Activated naive CD4-positive, alpha-beta T cell treated with anti-CD3 and anti-CD28 coated beads, Interleukin-2, amount 50 U/mL, for 72 hours (primary cell): ENCODE data around the gene TAB2. TPM values are rescaled to one million over a fixed set of nuclear protein-coding genes. Genes with fewer than 3 reads are reported as not detected.
"Not testable (repeated sequence)": the region's sequence is repeated elsewhere in the genome, so short reads cannot be mapped to it uniquely, and the experiment has no call there.

ENCODE experiments used
- ATAC-seq, 2 donors: fragments of 150-1000 bp; cut with Tn5 transposase; 2 replicates each; pipeline ENCODE4 v1.10.0; 2021; ENCODE audit warnings: mild to moderate bottlenecking in 2 of 2, moderate library complexity in 2 of 2
- DNase-seq, 2 donors: peaks; one replicate each; pipeline ENCODE4 v3.0.0; 2021 to 2022; ENCODE audit warnings: low spot score in 2 of 2
- H3K27ac Mint-ChIP-seq, 2 donors: one replicate each; pipeline ENCODE4 v1.8.0; 2022; ENCODE audit warnings: mild to moderate bottlenecking in 2 of 2, mixed read lengths in 2 of 2
- H3K36me3 Mint-ChIP-seq, 2 donors: one replicate each; pipeline ENCODE4 v1.8.0; 2022; ENCODE audit warnings: mixed read lengths in 2 of 2
- H3K9me3 Mint-ChIP-seq, 2 donors: one replicate each; pipeline ENCODE4 v1.8.0; 2022; ENCODE audit warnings: mixed read lengths in 2 of 2
- total RNA-seq, 2 donors: library from RNA; stranded (reverse); gene quantifications; one replicate each; pipeline ENCODE4 v1.2.3, GENCODE V29; 2022

The TAB2 gene
- total RNA-seq, 2 donors from 2014 or later, result 88.0 to 98.2 TPM

DNA sequence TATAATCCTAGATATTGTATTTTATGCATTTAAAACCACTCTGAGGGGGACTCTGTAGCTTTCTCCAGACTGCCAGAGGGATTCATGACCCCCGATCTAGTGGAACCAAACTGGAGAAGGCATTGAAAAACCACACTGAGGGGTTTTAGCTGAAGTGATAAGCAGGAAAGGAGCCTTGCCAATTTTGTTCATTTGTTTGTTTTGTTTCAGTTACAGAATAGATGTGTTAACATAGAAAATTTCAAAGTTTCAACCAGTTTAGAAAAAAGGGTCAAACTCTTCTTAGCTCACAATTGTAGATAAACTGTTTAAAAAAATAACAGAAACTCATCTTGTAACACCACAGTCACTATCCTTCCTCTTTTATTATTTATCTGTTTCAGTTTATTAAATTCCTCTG is 19.8 kb downstream of the TAB2 start:
- DNase-seq (no peak), ATAC-seq (no peak)
- Mint-ChIP-seq H3K9me3 (peaks cover 0 to 8% of the 10 kb centered on the region in 2 donors), H3K36me3 (peaks cover 15 to 44% of the 10 kb centered on the region in 2 donors), H3K27ac (peak overlapping the region; percentile 46 to 100)

GRCh38 chr6:149340200-149340599 is 22.7 kb downstream of the TAB2 start:
- Mint-ChIP-seq H3K27ac (no peak overlapping the region), H3K36me3 (peaks cover 18 to 44% of the 10 kb centered on the region in 2 donors), H3K9me3 (peaks cover 0 to 8% of the 10 kb centered on the region in 2 donors)
- ATAC-seq (no peak), DNase-seq (no peak)

GRCh38 chr6:149342525-149342924 is 25.0 kb downstream of the TAB2 start:
- Mint-ChIP-seq H3K9me3 (peaks cover 0 to 8% of the 10 kb centered on the region in 2 donors), H3K36me3 (peaks cover 15 to 45% of the 10 kb centered on the region in 2 donors), H3K27ac (peak overlapping the region; percentile 12 to 82)
- ATAC-seq, result peak; percentile 33 to 51
- no peak for DNase-seq

GRCh38 chr6:149343501-149343900 is 26.0 kb downstream of the TAB2 start:
- ATAC-seq, result no peak
- Mint-ChIP-seq H3K9me3 (peaks cover 0 to 8% of the 10 kb centered on the region in 2 donors), H3K27ac (no peak overlapping the region), H3K36me3 (peaks cover 16 to 42% of the 10 kb centered on the region in 2 donors)
- no peak for DNase-seq

DNA sequence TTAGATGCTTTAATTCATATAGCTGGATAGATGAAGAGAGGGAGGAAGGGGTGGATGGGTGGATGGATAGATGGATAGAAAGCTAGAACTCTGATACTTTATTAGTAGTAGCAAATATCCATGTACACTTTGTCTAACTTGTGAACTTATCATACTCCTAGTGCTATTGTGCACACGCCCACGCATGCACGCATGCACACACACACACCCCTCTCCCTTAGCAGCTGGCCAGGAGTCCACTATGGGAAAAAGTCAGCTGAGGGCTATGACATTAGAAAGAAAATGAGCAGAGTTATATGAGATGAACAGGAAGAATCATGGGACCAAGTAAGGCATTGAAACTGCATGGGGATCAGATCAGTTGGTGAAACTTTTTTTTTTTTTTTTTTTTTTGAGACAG is 28.6 kb downstream of the TAB2 start:
- Mint-ChIP-seq H3K36me3 (peaks cover 16 to 46% of the 10 kb centered on the region in 2 donors), H3K27ac (peak overlapping the region in 1 of 2 donors; percentile 12), H3K9me3 (peaks cover 0 to 5% of the 10 kb centered on the region in 2 donors)
- no peak for DNase-seq
- peak in 1 of 2 donors; percentile 11 for ATAC-seq

- ATAC-seq, result no peak
- no peak for DNase-seq
- peaks cover 0 to 5% of the 10 kb centered on the region in 2 donors for H3K9me3 Mint-ChIP-seq
- no peak overlapping the region for H3K27ac Mint-ChIP-seq
- peaks cover 16 to 40% of the 10 kb centered on the region in 2 donors for H3K36me3 Mint-ChIP-seq
Measured at GRCh38 chr6:149347067-149347466, 29.6 kb downstream of the TAB2 start.

DNA sequence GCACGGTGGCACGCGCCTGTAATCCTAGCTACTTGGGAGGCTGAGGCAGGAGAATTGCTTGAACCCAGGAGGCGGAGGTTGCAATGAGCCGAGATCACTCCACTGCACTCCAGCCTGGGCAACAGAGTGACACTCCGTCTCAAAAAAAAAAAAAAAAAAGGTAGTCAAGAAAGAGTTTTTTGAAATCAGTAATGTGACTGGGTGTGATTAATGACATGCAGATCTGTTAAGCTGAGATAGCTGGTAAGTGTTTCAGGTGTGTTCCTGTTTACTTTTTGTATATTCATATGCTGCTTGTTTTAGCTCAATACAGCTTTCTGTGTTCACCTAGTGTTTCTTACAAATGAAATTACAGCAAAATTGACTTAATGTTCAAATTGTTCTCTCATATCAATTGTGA is 31.8 kb downstream of the TAB2 start:
- not testable (repeated sequence) for DNase-seq, ATAC-seq, H3K27ac Mint-ChIP-seq, H3K9me3 Mint-ChIP-seq
- H3K36me3 Mint-ChIP-seq, result peaks cover 11 to 44% of the 10 kb centered on the region in 2 donors

DNA sequence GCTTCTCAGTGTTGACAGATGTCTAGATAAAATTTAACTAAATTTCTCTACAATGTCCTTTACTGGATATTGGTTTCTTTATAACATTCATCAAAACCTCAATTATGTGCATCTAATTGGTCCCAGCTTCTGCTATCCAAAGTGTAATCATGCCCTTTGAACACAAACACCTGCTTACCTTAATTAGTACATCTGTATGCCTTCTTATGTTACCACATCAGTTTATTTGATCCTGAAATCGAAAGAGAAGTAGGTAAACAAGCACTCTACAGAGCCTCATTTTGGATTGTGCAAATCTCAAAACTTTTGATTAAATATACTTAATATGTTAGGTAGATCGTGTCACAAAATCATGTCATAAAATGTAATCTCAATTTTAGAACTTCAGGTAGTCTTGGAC is 36.5 kb downstream of the TAB2 start:
- H3K36me3 Mint-ChIP-seq, result peaks cover 0 to 23% of the 10 kb centered on the region in 2 donors
- ATAC-seq, result no peak

DNA sequence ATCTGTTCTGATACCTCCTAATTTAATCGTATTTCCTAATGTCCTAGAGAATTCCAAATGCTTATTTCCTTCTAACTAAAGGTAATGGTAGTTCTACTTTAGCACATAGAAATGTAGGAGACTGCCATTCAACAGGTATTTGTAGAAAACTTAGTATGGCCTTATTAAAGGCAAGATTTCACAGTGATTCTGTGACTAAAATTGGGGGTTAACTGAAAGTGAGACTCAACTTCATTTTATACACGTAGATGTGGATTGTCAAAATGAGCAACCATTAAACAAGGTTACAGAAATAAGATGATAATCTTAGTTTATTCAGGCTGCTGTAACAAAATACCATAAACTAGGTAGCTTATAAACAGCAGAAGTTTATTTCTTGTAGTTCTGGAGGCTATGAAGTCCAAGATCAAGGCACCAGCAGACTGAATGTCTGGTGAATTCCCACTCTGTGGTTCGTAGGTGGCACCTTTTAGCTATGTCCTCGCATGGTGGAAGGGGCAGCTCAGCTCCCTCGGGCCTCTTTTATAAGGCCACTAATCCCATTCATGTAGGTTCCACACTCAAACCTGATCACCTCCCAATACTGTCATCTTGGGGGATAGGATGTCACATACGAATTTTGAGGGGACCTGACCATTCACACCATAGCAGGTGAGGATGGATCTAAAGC is 38.7 kb downstream of the TAB2 start:
- H3K36me3 Mint-ChIP-seq, result peaks cover 12 to 37% of the 10 kb centered on the region in 2 donors
- no peak for ATAC-seq

More for the DNA sequence above, 36.5 kb downstream of the TAB2 start:
- Mint-ChIP-seq H3K9me3 (no peaks in the 10 kb centered on the region), H3K27ac (no peak overlapping the region)
- no peak for DNase-seq

DNA sequence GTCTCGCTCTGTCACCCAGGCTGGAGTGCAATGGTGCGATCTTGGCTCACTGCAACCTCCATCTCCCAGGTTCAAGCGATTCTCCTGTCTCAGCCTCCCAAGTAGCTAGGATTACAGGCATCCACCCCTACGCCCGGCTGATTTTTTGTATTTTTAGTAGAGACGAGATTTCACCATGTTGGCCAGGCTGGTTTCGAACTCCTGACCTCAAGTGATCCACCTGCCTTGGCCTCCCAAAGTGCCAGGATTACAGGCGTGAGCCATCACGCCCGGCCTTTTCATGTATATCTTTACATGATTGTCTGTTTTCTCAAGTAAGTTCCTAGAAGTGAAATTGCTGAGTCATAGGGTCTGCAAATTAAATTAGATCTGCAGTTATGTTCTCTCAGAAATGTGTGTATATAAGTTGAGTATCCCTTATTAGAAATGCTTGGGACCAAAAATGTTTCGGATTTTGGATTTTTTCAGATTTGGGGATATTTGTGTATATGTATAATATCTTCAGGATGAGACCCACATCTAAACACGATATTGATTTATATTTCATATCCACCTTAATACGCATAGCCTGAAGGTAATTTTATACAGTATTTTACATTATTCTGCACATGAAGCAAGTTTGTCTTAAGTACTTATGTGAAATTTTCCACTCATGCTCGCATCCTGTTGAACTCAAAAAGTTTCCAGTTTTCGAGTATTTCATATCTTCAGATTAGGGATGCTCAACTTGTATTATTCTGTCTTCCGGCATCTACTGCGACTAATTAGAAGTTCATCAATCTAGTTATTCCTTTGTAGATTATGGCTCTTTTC is 40.4 kb downstream of the TAB2 start:
- peak overlapping the region; percentile 63 to 82 for H3K27ac Mint-ChIP-seq
- peaks cover 7 to 9% of the 10 kb centered on the region in 2 donors for H3K9me3 Mint-ChIP-seq
- ATAC-seq (no peak), DNase-seq (no peak)
- H3K36me3 Mint-ChIP-seq, result peaks cover 20 to 43% of the 10 kb centered on the region in 2 donors

More for the DNA sequence above, 38.7 kb downstream of the TAB2 start:
- Mint-ChIP-seq H3K27ac (peak overlapping the region in 1 of 2 donors; percentile 16), H3K9me3 (peaks cover 0 to 4% of the 10 kb centered on the region in 2 donors)
- DNase-seq, result no peak

- Mint-ChIP-seq H3K36me3 (peaks cover 26 to 45% of the 10 kb centered on the region in 2 donors), H3K9me3 (peaks cover 7 to 9% of the 10 kb centered on the region in 2 donors), H3K27ac (peak overlapping the region; percentile 79 to 82)
- ATAC-seq (no peak), DNase-seq (no peak)
Measured at GRCh38 chr6:149359440-149359839, 41.9 kb downstream of the TAB2 start.

- H3K27ac Mint-ChIP-seq, result peak overlapping the region; percentile 22 to 43
- DNase-seq, result no peak
- ATAC-seq, result no peak
- H3K9me3 Mint-ChIP-seq, result peaks cover 7 to 9% of the 10 kb centered on the region in 2 donors
- H3K36me3 Mint-ChIP-seq, result peaks cover 26 to 45% of the 10 kb centered on the region in 2 donors
Measured at GRCh38 chr6:149360536-149360935, 43.0 kb downstream of the TAB2 start.

DNA sequence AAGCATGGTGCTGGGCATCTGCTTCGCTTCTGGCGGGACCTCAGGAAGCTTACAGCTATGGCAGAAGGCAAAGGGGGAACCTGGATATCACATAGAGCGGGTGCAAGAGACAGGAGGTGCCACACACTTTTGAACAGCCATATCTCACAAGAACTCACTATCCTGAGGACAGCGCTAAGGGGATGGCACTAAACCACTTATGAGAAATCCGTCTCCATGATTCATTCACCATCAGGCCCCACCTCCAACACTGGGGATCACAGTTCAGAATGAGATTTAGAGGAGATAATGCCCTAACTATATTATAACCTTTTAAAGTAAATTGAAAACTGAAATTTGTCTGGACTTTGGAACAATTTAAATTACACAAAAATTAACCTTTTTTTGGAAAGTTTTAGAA is 44.8 kb downstream of the TAB2 start:
- H3K27ac Mint-ChIP-seq, result peak overlapping the region; percentile 43 to 70
- ATAC-seq (peak; percentile 46 to 81), DNase-seq (no peak)
- peaks cover 26 to 45% of the 10 kb centered on the region in 2 donors for H3K36me3 Mint-ChIP-seq
- H3K9me3 Mint-ChIP-seq, result peaks cover 7 to 9% of the 10 kb centered on the region in 2 donors

- ATAC-seq (peak; percentile 24 to 57), DNase-seq (no peak)
- Mint-ChIP-seq H3K9me3 (peaks cover 7 to 9% of the 10 kb centered on the region in 2 donors), H3K27ac (peak overlapping the region; percentile 43 to 75), H3K36me3 (peaks cover 26 to 45% of the 10 kb centered on the region in 2 donors)
Measured at GRCh38 chr6:149363154-149363553, 45.6 kb downstream of the TAB2 start.

- peak overlapping the region; percentile 3 to 73 for H3K27ac Mint-ChIP-seq
- DNase-seq, result no peak
- H3K9me3 Mint-ChIP-seq, result peaks cover 7 to 9% of the 10 kb centered on the region in 2 donors
- peaks cover 26 to 37% of the 10 kb centered on the region in 2 donors for H3K36me3 Mint-ChIP-seq
- ATAC-seq, result no peak
Measured at GRCh38 chr6:149364557-149364956, 47.0 kb downstream of the TAB2 start.

- Mint-ChIP-seq H3K9me3 (peaks cover 7% of the 10 kb centered on the region in 2 donors), H3K27ac (peak overlapping the region in 1 of 2 donors; percentile 18), H3K36me3 (peaks cover 23 to 36% of the 10 kb centered on the region in 2 donors)
- ATAC-seq, result no peak
- no peak for DNase-seq
Measured at GRCh38 chr6:149365197-149365596, 47.7 kb downstream of the TAB2 start.
